AG10803 (cell line): ENCODE results near the gene ATP2B1.
A peak's percentile ranks its signal among the peaks of the same experiment; 100 is the strongest.

Source experiments
- DNase-seq: peaks from one replicate; pipeline ENCODE4 v3.0.0; 2010; ENCODE audit warnings: low read depth
- H3K4me3 ChIP-seq: 2 replicates; pipeline ENCODE4 v1.5.1; 2011; ENCODE audit warnings: mild to moderate bottlenecking, low read length, control low read depth
- TF ChIP-seq, protein P1 (sequence below): conservative IDR thresholded peaks from 2 replicates; pipeline ENCODE4 v1.5.1; 2011; ENCODE audit warnings: mild to moderate bottlenecking, low read length, control low read depth, inconsistent platforms

Gene ATP2B1

DNA sequence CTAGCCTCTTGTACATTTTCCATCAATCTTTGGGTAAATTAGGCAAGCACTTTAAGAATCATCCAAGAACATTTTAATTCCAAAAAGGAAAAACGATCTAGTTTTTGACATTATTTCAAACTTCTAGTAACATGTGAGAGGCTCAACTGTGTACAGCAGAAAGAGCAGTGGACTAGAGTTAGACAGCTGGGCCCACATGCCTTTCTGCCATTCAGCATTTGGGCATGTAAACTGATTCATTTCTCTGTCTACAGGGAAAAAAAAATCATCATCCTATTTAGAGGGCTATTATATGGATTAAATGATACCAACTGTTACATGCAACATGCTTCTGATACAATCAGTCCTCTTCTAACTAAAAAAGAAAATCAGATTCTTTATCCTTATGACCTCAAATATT lies 17.7 kb downstream of the ATP2B1 start:
- DNase-seq = peak; percentile 31
- TF ChIP-seq, protein P1, sequence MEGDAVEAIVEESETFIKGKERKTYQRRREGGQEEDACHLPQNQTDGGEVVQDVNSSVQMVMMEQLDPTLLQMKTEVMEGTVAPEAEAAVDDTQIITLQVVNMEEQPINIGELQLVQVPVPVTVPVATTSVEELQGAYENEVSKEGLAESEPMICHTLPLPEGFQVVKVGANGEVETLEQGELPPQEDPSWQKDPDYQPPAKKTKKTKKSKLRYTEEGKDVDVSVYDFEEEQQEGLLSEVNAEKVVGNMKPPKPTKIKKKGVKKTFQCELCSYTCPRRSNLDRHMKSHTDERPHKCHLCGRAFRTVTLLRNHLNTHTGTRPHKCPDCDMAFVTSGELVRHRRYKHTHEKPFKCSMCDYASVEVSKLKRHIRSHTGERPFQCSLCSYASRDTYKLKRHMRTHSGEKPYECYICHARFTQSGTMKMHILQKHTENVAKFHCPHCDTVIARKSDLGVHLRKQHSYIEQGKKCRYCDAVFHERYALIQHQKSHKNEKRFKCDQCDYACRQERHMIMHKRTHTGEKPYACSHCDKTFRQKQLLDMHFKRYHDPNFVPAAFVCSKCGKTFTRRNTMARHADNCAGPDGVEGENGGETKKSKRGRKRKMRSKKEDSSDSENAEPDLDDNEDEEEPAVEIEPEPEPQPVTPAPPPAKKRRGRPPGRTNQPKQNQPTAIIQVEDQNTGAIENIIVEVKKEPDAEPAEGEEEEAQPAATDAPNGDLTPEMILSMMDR = no peak
- H3K4me3 ChIP-seq = no peak overlapping the region

DNA sequence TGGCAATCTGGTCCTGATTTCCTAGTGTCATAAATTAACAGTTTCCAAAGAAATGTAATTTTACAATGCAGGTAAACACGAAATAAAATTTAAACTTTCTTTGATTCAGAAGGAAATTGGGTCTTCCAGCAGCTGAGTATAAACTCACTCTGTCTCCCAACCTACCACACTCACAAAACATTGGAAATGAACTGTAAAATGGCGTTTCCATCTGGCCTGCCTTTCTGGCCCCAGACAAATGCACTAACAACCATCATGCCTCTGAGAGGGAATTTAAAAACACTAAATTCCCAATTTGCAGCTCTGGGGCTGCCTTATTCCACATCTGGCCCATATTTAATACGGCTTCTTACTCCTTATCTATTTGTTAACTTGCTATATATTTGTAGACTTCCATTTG lies 19.3 kb downstream of the ATP2B1 start:
- TF ChIP-seq, protein P1 = no peak
- no peak for DNase-seq
- H3K4me3 ChIP-seq = no peak overlapping the region

DNA sequence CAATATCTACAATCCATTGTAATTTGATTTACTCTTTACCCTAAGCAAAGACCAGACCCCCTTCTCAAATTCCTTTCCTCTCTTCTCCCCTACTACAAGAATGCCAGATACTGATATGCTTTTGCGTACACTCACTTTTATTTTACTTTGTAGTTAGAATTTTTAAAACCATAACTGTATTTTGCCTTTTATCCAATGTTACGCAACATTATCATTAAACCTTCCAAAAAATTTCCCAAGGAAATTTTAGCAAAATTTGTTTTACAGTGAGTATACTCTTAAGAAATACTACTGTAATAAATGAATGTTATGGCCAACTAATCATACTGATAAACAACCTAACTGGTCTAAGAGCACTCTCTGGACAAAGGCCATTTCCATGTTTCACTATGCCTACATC lies 22.3 kb downstream of the ATP2B1 start:
- no peak overlapping the region for H3K4me3 ChIP-seq
- TF ChIP-seq, protein P1 = no peak
- no peak for DNase-seq

DNA sequence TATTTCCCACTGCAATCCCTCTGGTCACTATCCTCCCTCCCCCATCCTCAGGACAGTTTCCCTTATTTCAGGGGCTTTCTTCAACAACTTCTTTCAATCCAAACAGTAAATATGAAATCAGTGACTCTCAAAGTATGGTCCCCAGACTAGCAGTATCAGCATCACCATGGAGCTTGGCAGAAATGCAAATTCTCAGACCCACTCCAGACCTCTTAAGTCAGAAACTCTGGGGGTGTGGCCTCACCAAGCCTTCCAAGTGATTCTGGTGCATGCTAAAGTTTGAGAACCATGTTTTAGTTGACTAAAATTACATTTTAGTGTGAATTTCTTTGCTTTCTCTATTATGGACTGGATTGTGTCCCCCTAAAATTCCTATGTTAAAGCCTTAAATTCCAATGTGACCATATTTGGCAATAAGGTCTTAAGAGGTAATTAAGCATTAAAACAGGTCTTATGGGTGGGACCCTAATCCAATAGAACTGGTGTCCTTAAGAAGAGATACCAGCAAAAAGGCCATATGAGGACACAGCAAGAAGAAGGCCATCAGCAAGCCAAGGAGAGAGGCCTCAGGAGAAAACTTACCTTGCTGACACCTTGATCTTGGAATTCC lies 23.2 kb downstream of the ATP2B1 start:
- DNase-seq = no peak
- TF ChIP-seq, protein P1 = no peak
- H3K4me3 ChIP-seq = no peak overlapping the region

DNA sequence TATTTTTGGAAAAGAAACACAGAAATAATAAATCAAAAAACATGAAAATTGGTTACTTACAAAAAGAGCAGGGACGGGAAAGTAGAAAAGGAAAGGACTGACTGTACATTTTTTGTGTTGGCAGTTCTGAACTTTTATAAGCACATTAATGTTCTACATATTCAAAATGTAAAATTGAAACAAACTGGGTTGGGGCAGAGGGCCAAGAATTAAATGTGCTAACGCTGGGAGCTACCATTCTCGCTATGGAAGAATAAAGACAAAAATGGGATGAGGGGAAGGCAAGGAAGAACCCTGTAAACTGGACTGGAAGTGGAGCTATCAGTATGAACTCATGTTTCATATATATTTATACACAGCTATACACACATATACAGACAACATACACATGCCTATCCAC lies 24.5 kb downstream of the ATP2B1 start:
- DNase-seq = no peak
- H3K4me3 ChIP-seq = no peak overlapping the region
- TF ChIP-seq, protein P1 = no peak

DNA sequence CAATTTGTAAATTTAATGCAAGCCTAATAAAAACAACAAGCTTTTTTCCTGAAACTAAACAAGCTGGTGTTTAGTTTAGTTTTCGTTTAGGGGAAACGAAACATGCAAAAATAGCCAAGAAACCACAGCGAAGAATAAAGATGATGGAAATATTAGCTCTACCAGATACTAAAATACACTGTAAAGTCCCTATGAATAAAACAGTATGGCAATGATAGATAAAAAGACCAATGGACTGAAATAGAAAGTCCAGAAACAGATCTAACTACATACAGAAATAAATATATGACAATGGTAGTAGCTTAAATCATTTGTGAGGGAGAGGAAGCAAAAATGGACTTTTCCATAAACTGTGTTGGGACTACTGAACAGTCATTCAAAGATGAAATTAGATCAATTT lies 26.4 kb downstream of the ATP2B1 start:
- no peak overlapping the region for H3K4me3 ChIP-seq
- TF ChIP-seq, protein P1 = no peak
- no peak for DNase-seq

DNA sequence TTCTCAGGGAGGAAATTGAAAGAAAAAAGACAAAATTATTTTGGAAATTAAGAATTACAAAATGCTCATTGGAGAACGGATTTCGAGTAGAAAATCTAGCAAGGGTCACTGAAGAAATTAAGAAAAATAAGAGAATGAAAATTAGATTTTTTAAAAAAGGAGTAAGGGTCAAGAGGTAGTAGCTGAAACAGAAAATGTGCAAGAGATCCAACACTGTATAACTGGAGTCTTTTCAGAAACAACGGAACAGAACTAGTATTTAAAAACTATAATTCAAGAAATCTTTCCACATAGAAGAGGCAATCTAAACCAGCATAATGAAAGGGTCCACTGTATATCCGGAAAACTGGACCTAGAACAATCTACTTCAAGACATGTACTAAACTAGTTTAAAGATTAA lies 28.2 kb downstream of the ATP2B1 start:
- no peak for DNase-seq
- TF ChIP-seq, protein P1 = no peak
- no peak overlapping the region for H3K4me3 ChIP-seq
